GM21381 (cell line): ENCODE results near the gene KCNJ15.

Source experiments
- ATAC-seq: cut with Tn5 transposase; IDR thresholded peaks from one replicate; pipeline ENCODE4 v1.9.1; 2021; ENCODE audit warnings: mild to moderate bottlenecking, moderate library complexity; ENCODE audit not compliant: unreplicated experiment

KCNJ15 gene

DNA sequence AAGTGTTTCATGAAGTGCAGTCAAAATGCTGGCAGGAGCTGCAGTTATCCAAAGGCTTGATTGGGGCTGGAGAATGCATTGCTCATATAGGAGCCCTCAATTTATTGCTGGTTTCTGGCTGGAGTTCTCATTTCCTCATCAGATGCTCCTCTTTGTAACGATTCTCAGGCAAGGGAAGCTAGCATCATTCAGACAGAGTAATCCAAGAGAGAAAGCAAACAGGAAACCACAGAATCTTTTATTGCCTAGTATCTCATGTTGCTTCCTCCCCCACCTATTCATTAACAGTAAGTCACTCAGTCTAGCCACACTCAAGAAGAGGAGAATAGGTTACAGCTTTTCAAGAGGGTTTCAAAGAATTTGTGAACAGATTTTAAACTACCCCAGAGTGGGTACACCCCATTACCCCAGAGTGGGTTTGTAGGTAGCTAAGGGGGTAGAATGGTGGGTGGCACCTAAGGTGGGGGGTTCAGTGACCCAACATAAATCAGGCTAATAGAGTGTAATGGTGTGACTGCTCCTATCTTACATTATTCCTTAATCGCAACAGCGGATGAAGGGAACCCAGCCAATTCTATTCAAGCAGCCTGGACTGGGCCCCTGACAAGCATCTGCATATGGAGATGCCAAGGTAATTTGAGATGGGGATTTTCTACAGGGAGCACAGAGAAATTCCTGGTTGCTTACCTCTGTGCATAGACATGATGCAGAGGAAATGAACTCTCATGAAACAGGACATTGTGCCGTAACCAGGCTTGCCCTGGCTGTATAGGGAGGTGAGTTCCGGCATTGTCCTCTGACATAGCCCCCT, 67.1 kb downstream of the KCNJ15 start:
- no peak for ATAC-seq

GRCh38 chr21:38325216-38325615, 68.4 kb downstream of the KCNJ15 start:
- no peak for ATAC-seq

GRCh38 chr21:38325731-38326420, 69.1 kb downstream of the KCNJ15 start:
- ATAC-seq: no peak

GRCh38 chr21:38326429-38326828, 69.6 kb downstream of the KCNJ15 start:
- ATAC-seq: no peak

GRCh38 chr21:38326899-38327298, 70.1 kb downstream of the KCNJ15 start:
- no peak for ATAC-seq

- no peak for ATAC-seq
Observed at GRCh38 chr21:38327984-38328383, 71.2 kb downstream of the KCNJ15 start.

DNA sequence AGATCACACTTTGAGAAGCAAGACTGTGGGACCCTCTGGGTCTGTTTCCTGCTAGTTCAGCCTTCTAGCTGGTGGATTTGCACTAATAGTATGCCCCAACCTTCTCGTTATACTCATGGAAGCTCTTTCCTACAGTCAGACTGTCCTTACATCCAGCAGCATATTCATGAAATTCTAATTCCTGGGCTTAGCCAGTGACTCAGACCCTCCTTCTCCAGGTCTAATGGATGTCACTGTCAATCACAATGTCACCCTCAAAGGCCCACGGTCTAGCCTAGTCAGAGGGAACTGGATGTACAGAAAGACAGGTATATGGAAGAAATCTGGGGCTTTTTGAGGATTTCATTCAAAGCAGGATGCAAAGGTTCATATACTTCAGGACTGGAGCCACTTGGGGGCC, 72.4 kb downstream of the KCNJ15 start:
- no peak for ATAC-seq

DNA sequence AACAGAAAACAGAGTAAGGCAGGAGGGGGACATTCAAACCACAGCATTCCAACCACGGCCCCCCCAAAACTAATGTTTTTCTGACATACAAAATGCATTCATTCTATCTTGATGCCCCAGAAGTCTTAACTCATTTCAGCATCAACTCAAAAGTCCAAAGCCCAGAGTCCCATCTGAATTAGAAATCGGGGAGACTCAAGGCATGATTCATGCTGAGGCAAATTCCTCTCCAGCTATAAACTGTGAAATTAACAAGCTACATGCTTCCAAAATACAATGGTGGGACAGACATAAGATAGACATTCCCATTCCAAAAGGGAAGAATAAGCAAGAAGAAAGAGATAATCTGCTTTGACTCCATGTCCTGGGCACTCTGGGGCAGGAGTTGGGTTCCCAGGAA, 73.9 kb downstream of the KCNJ15 start:
- no peak for ATAC-seq

- no peak for ATAC-seq
Observed at GRCh38 chr21:38333301-38334272, 76.8 kb downstream of the KCNJ15 start.

- no peak for ATAC-seq
Observed at GRCh38 chr21:38334866-38335265, 78.1 kb downstream of the KCNJ15 start.

DNA sequence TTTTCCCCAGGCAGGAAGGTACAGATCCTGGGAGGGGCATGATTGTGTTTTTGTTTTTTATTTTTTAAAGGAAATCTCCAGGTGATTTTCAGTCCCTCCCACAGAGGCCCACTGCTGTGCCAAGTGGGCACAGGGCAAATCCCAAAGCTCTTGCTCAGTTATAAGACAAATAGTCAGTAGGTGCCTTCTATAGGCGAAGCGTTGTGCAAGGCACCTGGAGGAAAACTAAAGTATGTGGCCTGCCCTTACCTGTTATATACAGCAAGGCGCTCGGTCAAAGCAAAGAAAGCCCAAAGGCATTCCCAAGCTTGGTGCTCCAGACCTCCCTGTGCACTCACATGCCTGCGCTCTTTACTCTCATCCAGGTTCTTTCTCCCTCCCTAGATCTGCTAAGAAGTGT, 81.0 kb downstream of the KCNJ15 start:
- ATAC-seq: no peak

- ATAC-seq: no peak
Observed at GRCh38 chr21:38340131-38340530, 83.3 kb downstream of the KCNJ15 start.

GRCh38 chr21:38341546-38342012, 84.8 kb downstream of the KCNJ15 start:
- no peak for ATAC-seq

GRCh38 chr21:38342739-38343138, 85.9 kb downstream of the KCNJ15 start:
- ATAC-seq: no peak

DNA sequence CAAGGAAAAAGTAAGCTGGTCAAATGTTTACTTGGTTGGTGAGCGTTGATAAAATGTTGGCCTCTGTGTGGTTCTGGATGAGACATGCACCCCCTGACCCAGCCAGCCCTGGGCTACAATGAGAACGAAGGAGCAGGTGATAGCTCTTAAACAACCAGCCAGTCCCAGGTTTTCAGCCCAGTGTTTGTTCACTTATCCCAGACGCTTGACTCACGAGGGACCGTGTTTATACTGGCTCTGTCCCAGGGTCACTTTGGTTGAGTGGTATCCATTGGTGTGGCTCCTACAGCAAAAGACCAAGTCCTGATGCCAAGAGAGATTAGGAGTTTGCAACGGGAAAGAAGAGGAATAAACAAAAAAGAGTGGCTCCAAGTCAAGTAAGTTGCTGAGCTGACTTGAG, 86.9 kb downstream of the KCNJ15 start:
- no peak for ATAC-seq

DNA sequence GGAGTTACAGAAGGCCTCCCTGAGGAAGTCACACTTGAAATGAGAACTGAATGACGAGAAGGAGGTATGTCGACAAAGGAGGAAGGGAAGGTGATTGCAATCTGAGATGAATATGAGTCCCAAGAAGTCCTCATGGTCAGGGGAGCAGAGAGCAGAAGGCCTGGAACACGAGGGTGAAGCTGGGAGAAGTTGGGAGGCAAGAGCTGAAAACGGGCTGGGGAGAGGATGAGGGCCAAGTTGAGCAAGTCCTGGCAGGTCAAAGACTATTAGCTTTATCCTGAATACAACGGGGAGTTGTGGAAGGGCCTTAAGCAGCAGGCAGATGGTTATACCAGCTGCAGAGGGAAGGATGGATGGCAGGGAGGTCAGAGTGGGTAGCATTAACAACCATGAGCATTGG, 89.5 kb downstream of the KCNJ15 start:
- no peak for ATAC-seq

DNA sequence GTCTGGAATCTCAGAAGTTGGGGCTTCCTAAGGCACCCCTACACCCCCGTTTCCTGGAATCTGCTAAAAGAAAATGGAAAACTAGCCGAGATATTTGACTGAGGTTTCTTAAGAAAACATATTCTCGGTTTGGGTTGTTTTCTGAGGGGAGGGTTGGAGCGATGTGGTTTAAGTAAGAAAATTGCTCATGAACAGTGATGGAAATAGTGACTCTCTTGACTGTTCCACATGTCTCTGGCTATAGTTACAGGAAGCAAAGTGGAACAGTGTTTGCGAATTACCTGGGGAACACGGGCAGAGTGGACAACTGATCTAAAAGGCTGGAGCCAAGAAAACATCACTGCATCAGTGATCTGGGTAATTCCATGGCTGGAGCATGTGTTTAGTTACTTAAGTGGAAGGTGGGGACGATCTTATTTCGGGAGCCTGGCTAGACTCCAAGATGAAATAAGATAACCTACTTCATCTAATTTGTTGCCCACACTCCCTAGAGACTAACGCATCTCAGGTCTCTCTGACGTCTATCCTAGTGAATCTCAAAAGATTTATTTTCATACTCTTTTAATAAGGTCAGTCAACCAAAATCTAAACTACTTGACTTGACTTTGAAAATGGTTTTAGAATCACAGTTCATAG, 92.4 kb downstream of the KCNJ15 start:
- no peak for ATAC-seq

DNA sequence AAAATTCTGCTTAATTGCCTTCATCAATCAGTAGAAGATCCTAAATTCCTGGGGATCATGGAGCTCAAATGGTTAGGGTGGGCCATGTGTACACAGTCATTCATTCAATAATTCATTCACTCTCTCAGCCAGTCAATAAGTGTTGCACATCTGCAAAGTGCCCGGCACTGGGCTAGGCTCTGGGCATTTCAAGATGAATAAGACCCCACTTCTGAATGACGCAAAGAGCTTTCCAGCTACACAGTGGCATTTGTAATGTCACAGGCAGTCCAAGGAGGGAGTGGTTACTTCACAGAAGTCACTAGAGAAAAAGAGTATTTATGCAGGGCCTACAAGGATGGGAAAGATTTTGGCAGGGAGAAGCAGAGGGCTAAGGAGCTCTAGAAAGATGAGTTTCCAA, 93.2 kb downstream of the KCNJ15 start:
- ATAC-seq: no peak

GRCh38 chr21:38350684-38351083, 93.9 kb downstream of the KCNJ15 start:
- no peak for ATAC-seq

DNA sequence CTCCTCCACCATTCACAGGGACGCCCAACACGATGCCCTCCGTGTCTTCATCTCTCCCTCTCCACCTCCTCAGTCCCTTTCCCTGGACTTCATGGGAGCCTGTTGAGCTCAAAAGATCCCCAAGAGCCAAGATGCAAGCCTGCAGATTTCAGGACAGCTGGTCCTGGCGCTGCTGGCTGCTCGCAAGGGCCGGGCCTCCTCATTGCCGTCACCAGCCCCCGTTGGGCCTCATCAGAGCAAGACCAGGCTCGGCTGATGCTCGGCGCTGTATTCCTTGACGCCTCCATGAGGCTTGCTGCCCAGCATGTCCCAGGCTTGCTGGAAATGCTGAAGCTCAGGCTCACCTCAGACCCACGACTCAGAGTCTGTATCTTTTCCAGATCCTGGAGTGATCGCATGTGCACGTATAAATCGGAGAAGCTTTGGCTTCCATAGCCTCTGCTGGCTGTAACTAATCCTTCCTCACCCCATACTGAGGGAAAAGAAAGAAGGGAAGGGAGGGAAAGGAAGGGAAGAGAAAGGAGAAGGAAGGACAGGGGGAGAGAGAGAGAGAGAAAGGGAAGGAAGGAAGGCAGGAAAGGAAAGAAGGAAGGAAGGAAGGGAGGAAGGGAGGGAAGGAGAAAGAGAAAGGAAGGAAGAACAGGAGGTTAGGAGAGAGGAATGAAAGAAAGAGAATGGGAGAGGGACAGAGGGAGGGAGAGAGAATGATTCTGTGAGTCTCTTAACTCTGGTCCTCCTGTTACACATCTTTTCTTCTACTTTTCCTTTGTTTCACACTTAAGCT, 94.6 kb downstream of the KCNJ15 start:
- no peak for ATAC-seq
